Prostate gland (tissue), 2 donors: ENCODE results near the gene GNLY. TPM values are rescaled to one million over a fixed set of nuclear protein-coding genes. Genes with fewer than 3 reads are reported as not detected.

ENCODE experiments used
- DNase-seq: peaks from one replicate; pipeline ENCODE4 v3.0.0-alpha.2; 2019; ENCODE audit warnings: low spot score
- H3K27ac ChIP-seq, 2 donors: fragments of 200-600 bp; sonication (generic); 2 replicates each; pipeline ENCODE4 v1.5.1; 2017 to 2019
- H3K27me3 ChIP-seq: fragments of 200-600 bp; sonication (generic); replicated peaks from 2 replicates; pipeline ENCODE4 v1.5.1; 2019; ENCODE audit not compliant: insufficient read depth
- H3K36me3 ChIP-seq, 2 donors: fragments of 200-600 bp; sonication (generic); 1 replicate in 1 of 2; 2 replicates in 1 of 2; pipeline versions ENCODE4 v1.5.1 to v1.8.1; 2017 to 2019
- H3K4me1 ChIP-seq: fragments of 200-600 bp; sonication (generic); replicated peaks from 2 replicates; pipeline ENCODE4 v1.5.1; 2019
- H3K4me3 ChIP-seq, 2 donors: fragments of 200-600 bp; sonication (generic); 2 replicates each; pipeline ENCODE4 v1.5.1; 2017 to 2019
- H3K9me3 ChIP-seq: fragments of 200-600 bp; sonication (generic); 2 replicates; pipeline ENCODE4 v1.5.1; 2017
- CTCF ChIP-seq, 4 experiments: fragments of 200-600 bp in 2 of 4; fragments of 450-650 bp in 2 of 4; sonication (generic) in 2 of 4; IDR thresholded peaks; 1 replicate in 3 of 4; 2 replicates in 1 of 4; pipeline ENCODE4 v1.5.1; 2016 to 2019; ENCODE audit warnings: antibody characterized with exemption in 4 of 4, mild to moderate bottlenecking in 2 of 4, moderate library complexity in 2 of 4
- POLR2A ChIP-seq: fragments of 450-650 bp; IDR thresholded peaks from one replicate; pipeline ENCODE4 v1.6.1; 2016; ENCODE audit warnings: antibody characterized with exemption, mild to moderate bottlenecking
- POLR2AphosphoS5 ChIP-seq: sonication (generic); formaldehyde crosslinking; IDR thresholded peaks from one replicate; pipeline ENCODE4 v1.6.1; 2017; ENCODE audit warnings: antibody characterized with exemption
- WGBS: methylation state at CpG from one replicate; pipeline ENCODE4 v1.1.5; 2018; 5-methylcytosine and 5-hydroxymethylcytosine counted together
- intact Hi-C: fragments of 100-400 bp; cut with DNase I; formaldehyde crosslinking; loops from one replicate; pipeline ENCODE4 v1.14.2; 2022
- total RNA-seq, 2 donors: library from RNA; depleted of rRNA; stranded (reverse); fragments of >200 nt; gene quantifications; one replicate each; pipeline ENCODE4 v1.1.0, GENCODE V29; 2016

Gene GNLY
- total RNA-seq, 2 donors from 2014 or later = 0.36 to 0.68 TPM

- 93% methylated on average over 6 of the region's 6 CpGs for WGBS
- TF ChIP-seq POLR2AphosphoS5 = no peak
- TF ChIP-seq POLR2A = no peak
- TF ChIP-seq CTCF (IDR thresholded peaks at IDR 0.05) = no peak
- Histone ChIP-seq H3K27ac (no peak overlapping the region), H3K27me3 (no peaks in the 10 kb centered on the region), H3K9me3 (no peaks in the 10 kb centered on the region), H3K4me1 (no peaks in the 10 kb centered on the region), H3K36me3 (no peaks in the 10 kb centered on the region), H3K4me3 (no peak overlapping the region)
- DNase-seq = no peak
- intact Hi-C loops = no loop called here
Observed at GRCh38 chr2:85722519-85722918, 28.4 kb downstream of the GNLY start.

GRCh38 chr2:85723707-85724360 is 29.7 kb downstream of the GNLY start:
- no peak for DNase-seq
- H3K36me3 ChIP-seq = no peaks in the 10 kb centered on the region
- H3K27ac ChIP-seq = no peak overlapping the region
- intact Hi-C loops = no loop called here
- WGBS = 95% methylated on average over 2 of the region's 2 CpGs
- no peaks in the 10 kb centered on the region for H3K27me3 ChIP-seq
- no peak overlapping the region for H3K4me3 ChIP-seq
- TF ChIP-seq POLR2A (no peak), CTCF (IDR thresholded peaks at IDR 0.05) (no peak), POLR2AphosphoS5 (no peak)
- H3K4me1 ChIP-seq = no peaks in the 10 kb centered on the region
- no peaks in the 10 kb centered on the region for H3K9me3 ChIP-seq

- H3K36me3 ChIP-seq = no peaks in the 10 kb centered on the region
- H3K9me3 ChIP-seq = no peaks in the 10 kb centered on the region
- no peaks in the 10 kb centered on the region for H3K27me3 ChIP-seq
- DNase-seq = no peak
- H3K4me1 ChIP-seq = no peaks in the 10 kb centered on the region
- WGBS = 80% methylated on average over 5 of the region's 5 CpGs
- intact Hi-C loops = no loop called here
- H3K4me3 ChIP-seq = no peak overlapping the region
- H3K27ac ChIP-seq = no peak overlapping the region
- TF ChIP-seq POLR2AphosphoS5 = no peak
- no peak for TF ChIP-seq POLR2A
- no peak for TF ChIP-seq CTCF (IDR thresholded peaks at IDR 0.05)
Observed at GRCh38 chr2:85724731-85725181, 30.6 kb downstream of the GNLY start.

GRCh38 chr2:85725451-85725850 is 31.3 kb downstream of the GNLY start:
- H3K9me3 ChIP-seq = no peaks in the 10 kb centered on the region
- TF ChIP-seq CTCF (IDR thresholded peaks at IDR 0.05) (no peak), POLR2A (no peak), POLR2AphosphoS5 (no peak)
- no peaks in the 10 kb centered on the region for H3K36me3 ChIP-seq
- no peaks in the 10 kb centered on the region for H3K27me3 ChIP-seq
- H3K4me3 ChIP-seq = no peak overlapping the region
- no peak overlapping the region for H3K27ac ChIP-seq
- DNase-seq = no peak
- H3K4me1 ChIP-seq = no peaks in the 10 kb centered on the region
- intact Hi-C loops = no loop called here
- WGBS = 34% methylated on average over 2 of the region's 2 CpGs

- no peak overlapping the region for H3K4me3 ChIP-seq
- no peaks in the 10 kb centered on the region for H3K27me3 ChIP-seq
- no peaks in the 10 kb centered on the region for H3K36me3 ChIP-seq
- no peak for DNase-seq
- no peaks in the 10 kb centered on the region for H3K9me3 ChIP-seq
- no peaks in the 10 kb centered on the region for H3K4me1 ChIP-seq
- peak in 1 of 4 experiments; percentile 4 for TF ChIP-seq CTCF (IDR thresholded peaks at IDR 0.05)
- TF ChIP-seq POLR2AphosphoS5 = no peak
- 72% methylated on average over 10 of the region's 10 CpGs for WGBS
- H3K27ac ChIP-seq = no peak overlapping the region
- intact Hi-C loops = loop anchor here (2.0 kb wide), 1 partner anchor 87 kb away; no protein-coding TSS in a partner anchor
Observed at GRCh38 chr2:85727798-85728197, 33.6 kb downstream of the GNLY start.
